SK-N-SH treated with all-trans-retinoic acid at 6 μM for 48 hours (cell line): ENCODE data around the gene GATA6.

Source experiments
- ISL1 ChIP-seq: fragments of 250-450 bp; sonication (Bioruptor Pico); IDR thresholded peaks from 2 replicates; pipeline ENCODE4 v2.1.2; 2022; ENCODE audit warnings: mild to moderate bottlenecking, moderate library complexity
- SNAI2 ChIP-seq: fragments of 250-450 bp; sonication (Bioruptor Pico); IDR thresholded peaks from 2 replicates; pipeline ENCODE4 v1.5.0; 2020; ENCODE audit warnings: mild to moderate bottlenecking, moderate library complexity

DNA sequence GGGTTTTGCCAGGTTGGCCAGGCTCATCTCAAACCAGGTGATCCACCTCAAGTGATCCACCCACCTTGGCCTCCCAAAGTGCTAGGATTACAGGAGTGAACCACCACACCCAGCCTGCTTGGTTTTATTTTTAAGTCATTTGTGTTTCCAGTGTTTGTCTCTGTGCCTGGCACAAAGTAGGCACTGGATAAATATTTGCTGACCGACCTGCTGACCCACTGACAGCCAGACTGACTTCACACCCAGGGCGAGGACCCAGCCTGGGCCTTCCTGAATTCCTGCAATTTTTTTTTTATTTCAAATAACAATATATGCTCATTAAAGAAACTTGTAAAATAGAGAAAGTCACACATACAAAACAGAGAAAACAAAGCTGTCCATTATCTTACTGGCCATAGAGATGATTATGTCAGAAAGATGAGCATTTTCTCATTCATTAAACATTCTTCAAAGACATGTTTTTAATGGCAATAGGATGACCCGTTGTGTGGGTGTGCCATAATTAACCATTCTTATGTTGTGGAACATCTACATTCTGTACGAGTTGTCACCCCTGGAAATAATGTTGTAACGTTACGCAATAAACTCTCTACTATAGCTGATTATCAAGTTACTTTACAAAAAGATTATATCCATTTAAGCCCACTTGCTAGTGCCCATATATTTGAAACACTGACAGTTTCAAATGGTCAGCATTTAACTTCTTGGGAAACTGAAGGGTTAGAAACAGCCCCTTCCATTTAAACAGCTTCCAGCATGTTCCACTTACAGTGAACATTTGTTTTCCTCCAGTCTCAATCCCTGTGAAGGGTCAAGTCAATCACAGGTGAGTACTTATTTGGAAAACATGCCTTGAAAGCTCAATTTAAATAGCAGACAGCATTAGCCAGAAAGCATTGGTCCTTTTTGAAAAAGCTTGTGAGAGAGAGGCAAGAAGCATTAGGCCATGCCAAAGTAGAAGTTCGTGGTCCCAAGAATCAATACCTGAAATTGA, 25.7 kb upstream of the GATA6 start:
- no peak for TF ChIP-seq SNAI2
- TF ChIP-seq ISL1 (CRISPR knock-in tag) = no peak
